HG03439 (cell line): ENCODE measurements around the gene MT1F.

Experiments used
- ATAC-seq: cut with Tn5 transposase; IDR thresholded peaks from one replicate; pipeline ENCODE4 v1.9.1; 2021; ENCODE audit warnings: mild to moderate bottlenecking, moderate library complexity; ENCODE audit not compliant: unreplicated experiment

The MT1F gene

DNA sequence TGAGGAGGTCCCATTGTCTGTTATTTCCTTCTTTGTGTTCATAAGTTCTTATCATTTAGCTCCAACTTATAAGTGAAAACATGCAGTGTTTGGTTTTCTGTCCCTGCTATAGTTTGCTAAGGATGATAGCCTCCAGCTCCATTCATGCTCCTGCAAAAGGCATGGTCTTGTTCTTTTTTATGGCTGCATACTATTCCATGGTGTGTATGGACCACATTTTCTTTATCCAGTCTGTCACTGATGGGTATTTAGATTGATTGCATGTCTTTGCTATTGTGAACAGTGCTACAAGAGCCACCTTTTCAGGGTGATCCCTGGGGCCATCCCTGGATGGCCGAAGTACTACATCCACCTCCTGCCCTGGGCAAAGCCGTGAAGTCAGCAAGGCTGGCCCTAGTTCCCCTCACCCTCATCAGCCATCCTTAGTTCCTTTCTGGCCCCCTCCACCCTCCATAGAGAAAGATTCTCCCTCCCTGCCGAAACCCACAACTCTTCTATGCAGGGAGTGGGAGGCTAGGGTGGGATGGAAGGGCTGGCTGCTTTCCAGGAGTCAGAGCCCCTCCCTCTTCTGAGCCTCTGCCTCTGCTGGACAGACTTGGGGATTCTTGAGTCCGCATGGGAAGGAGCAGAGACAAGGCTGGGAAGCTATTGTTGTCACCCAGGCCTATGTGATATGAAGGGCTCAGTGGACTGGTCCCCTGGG lies 32.8 kb downstream of the MT1F start:
- ATAC-seq, result no peak

DNA sequence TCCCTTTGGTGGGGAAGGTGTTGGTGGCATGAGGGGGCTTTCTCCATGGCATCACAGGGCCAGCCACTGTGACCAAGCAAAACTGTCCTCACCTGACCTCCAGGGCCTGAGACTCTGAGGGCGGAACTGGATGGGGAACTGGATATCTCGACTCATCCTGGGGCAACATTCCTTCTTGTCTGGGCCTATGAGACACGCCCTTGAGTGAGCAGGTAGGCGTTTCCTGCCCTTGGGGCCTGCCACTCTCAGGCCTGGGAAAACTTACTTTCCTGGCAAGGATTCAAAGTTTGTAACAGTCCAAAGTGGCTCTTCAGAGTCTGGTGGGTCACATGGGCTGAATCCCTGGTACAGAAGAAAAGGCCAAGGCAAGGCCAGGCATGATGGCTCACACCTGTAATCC lies 34.1 kb downstream of the MT1F start:
- no peak for ATAC-seq

DNA sequence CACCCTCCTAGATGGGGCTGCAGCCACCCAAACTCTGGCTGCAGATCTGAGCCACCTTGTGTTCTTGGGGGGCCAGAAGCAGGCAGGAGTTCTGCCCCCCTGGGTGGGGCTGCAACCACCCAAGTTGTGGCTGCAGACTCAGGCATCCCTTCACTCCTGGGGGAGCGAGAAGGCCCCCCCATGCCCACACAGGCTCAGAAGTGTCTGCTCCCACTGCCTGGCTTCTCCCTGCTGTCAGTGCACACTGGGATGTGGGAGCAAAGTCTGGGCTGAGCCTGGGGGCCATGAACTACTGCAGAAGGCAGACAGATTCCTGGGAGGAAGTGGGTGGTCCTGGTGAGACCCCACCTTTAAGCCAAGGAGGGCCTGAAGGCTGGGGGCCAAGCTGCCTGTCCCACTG lies 37.5 kb downstream of the MT1F start:
- ATAC-seq, result no peak

DNA sequence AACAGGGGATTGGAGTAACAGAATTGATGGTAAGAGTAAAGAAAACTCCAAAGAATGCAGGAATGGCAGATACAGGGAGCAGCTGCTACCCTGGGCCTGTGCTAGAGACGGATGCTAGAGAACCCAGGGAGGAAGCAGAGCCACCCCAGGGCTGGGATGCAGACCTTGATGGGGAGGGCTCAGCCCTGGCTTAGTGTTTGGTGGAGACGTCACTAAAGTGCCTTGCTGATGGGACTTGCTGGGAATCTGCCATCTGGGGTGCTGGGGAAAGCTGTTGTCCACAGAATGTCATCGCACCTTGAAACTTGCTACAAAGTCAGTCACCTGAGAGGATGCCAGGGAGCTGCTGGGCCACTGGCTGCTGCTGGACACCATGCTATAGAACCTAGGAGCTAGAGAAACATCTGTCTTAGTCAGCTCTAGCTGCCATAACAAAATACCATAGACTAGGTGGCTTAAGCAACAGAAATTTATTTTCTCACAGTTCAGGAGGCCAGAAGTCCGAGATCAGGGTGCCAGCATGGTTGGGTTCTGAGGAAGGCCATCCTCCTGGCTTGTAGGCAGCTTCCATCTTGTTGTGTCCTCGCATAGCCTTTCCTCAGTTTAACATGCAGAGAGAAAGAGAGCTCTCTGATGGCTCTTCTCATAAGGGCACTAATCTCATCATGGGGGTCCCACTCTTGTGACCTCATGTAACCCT lies 39.8 kb downstream of the MT1F start:
- no peak for ATAC-seq

DNA sequence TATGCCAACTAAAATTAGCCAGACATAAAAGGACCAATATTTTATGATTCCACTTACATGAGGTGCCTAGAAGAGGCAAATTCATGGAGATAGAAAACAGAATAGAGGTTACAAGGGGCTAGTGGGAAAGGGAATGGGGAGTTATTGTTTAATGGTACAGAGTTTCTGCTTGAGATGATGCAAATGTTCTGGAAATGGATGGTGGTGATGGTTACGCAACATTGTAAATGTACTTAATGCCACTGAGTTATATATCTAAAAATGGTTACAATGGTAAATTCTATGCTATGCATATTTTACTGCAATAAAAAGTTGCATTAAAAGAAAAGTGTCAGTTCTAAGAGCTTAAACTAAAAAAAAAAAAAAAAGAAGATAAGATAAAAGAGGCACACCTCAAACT lies 42.4 kb downstream of the MT1F start:
- ATAC-seq, result no peak

DNA sequence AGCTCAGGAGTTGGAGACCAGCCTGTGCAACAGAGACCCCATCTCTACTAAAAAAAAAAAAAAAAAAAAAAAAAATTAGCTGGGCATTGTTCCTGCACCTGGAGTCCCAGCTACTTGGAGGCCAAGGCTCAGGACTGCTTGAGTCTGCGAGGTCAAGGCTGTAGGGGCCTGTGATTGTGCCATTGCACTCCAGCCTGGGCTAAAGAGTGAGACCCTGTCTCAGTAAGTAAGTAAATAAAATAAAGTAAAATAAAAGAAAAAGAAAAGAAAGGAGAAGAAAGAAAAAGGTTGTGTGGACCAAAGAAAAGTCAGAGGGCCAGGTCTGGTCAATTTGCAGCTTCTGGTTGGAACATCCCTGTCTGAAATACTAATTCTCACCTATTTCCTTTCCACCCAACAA lies 42.9 kb downstream of the MT1F start:
- ATAC-seq, result no peak

DNA sequence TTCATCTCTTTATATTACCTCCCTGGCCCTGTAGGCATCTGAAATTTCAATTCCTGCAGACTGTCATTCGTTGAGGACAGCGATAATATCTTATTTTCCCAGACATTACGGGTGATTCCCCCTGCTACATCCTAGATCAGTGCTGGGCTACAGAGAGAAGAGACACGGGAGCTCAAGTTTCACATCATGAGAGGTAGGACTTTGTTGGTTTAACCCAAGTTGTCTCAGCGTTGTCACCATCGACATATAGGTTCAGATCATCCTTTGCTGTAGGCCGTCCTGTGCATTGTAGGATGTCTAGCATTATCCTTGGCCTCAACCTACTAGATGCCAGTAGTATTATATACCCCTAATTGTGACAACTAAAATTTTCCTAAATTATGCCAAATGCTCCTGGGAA lies 43.8 kb downstream of the MT1F start:
- ATAC-seq, result no peak

DNA sequence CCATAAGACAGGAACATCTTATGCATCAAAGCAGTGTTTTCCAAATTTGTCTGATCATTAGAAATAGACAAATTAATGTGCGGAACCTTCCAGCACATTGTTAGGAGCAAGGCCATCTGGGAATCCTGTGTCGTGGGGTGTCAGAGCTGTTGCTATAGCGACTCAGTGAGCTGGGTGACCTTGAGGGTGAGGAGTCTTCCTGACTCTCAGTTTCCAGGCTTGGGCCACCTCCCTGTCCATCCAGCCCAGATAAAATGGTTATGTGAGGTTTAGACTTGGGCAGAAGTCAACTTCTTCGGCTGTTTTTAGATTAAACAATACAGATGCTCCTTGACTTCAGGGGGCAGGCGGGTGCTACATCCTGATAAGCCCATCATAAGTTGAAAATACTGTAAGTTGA lies 45.1 kb downstream of the MT1F start:
- ATAC-seq, result no peak
